ENCODE data around the gene WDFY4.

WDFY4 gene

GRCh38 chr10:49011756-49012155 lies 327.1 kb downstream of the WDFY4 start:
- H3K9me3 Mint-ChIP-seq: no peaks in the 10 kb centered on the region
- TF ChIP-seq CTCF (IDR thresholded peaks at IDR 0.05): no peak
- no peak overlapping the region for H3K27ac Mint-ChIP-seq
- DNase-seq: no peak
- no peaks in the 10 kb centered on the region for H3K36me3 Mint-ChIP-seq (ENCODE audit: low read depth)
- peaks cover 53% of the 10 kb centered on the region for H3K4me1 Mint-ChIP-seq
- peaks cover 38% of the 10 kb centered on the region for H3K27me3 Mint-ChIP-seq (ENCODE audit: low read depth, poor library complexity)
- H3K4me3 Mint-ChIP-seq: no peak overlapping the region

GRCh38 chr10:49012603-49013002 lies 327.9 kb downstream of the WDFY4 start:
- no peaks in the 10 kb centered on the region for H3K36me3 Mint-ChIP-seq (ENCODE audit: low read depth)
- no peak for DNase-seq
- no peak overlapping the region for H3K4me3 Mint-ChIP-seq
- H3K9me3 Mint-ChIP-seq: no peaks in the 10 kb centered on the region
- H3K27me3 Mint-ChIP-seq (ENCODE audit: low read depth, poor library complexity): peaks cover 44% of the 10 kb centered on the region
- no peak overlapping the region for H3K27ac Mint-ChIP-seq
- no peak for TF ChIP-seq CTCF (IDR thresholded peaks at IDR 0.05)
- peaks cover 45% of the 10 kb centered on the region for H3K4me1 Mint-ChIP-seq

GRCh38 chr10:49015700-49016099 lies 331.0 kb downstream of the WDFY4 start:
- Mint-ChIP-seq H3K36me3 (ENCODE audit: low read depth) (no peaks in the 10 kb centered on the region), H3K4me1 (peaks cover 25% of the 10 kb centered on the region), H3K27me3 (ENCODE audit: low read depth, poor library complexity) (peaks cover 50% of the 10 kb centered on the region), H3K27ac (no peak overlapping the region), H3K9me3 (no peaks in the 10 kb centered on the region), H3K4me3 (no peak overlapping the region)
- no peak for DNase-seq
- TF ChIP-seq CTCF (IDR thresholded peaks at IDR 0.05): no peak

GRCh38 chr10:49021685-49022084 lies 337.0 kb downstream of the WDFY4 start:
- no peak for TF ChIP-seq CTCF (IDR thresholded peaks at IDR 0.05)
- Mint-ChIP-seq H3K27me3 (ENCODE audit: low read depth, poor library complexity) (peaks cover 25% of the 10 kb centered on the region), H3K36me3 (ENCODE audit: low read depth) (no peaks in the 10 kb centered on the region), H3K4me1 (peaks cover 14% of the 10 kb centered on the region), H3K4me3 (no peak overlapping the region), H3K9me3 (no peaks in the 10 kb centered on the region), H3K27ac (no peak overlapping the region)
- DNase-seq: no peak

GRCh38 chr10:49023071-49023470 lies 338.4 kb downstream of the WDFY4 start:
- Mint-ChIP-seq H3K9me3 (no peaks in the 10 kb centered on the region), H3K36me3 (ENCODE audit: low read depth) (no peaks in the 10 kb centered on the region), H3K4me3 (no peak overlapping the region), H3K4me1 (peaks cover 14% of the 10 kb centered on the region), H3K27me3 (ENCODE audit: low read depth, poor library complexity) (peaks cover 14% of the 10 kb centered on the region), H3K27ac (no peak overlapping the region)
- TF ChIP-seq CTCF (IDR thresholded peaks at IDR 0.05): no peak
- DNase-seq: no peak

- peaks cover 12% of the 10 kb centered on the region for H3K27me3 Mint-ChIP-seq (ENCODE audit: low read depth, poor library complexity)
- no peak overlapping the region for H3K27ac Mint-ChIP-seq
- no peak for TF ChIP-seq CTCF (IDR thresholded peaks at IDR 0.05)
- peaks cover 14% of the 10 kb centered on the region for H3K4me1 Mint-ChIP-seq
- no peaks in the 10 kb centered on the region for H3K36me3 Mint-ChIP-seq (ENCODE audit: low read depth)
- no peak overlapping the region for H3K4me3 Mint-ChIP-seq
- H3K9me3 Mint-ChIP-seq: no peaks in the 10 kb centered on the region
- no peak for DNase-seq
Observed at GRCh38 chr10:49023752-49024151, 339.1 kb downstream of the WDFY4 start.
